GM23338 (cell line): ENCODE measurements around the gene MEF2D. TPM values are rescaled to one million over a fixed set of nuclear protein-coding genes. Genes with fewer than 3 reads are reported as not detected.

Experiments used
- ATAC-seq: fragments of 200-7000 bp; cut with Tn5 transposase; 3 replicates; pipeline ENCODE4 v1.9.1; 2020
- DNase-seq: peaks from one replicate; pipeline ENCODE4 v3.0.0-alpha.2; 2015; ENCODE audit warnings: low spot score
- H2AFZ ChIP-seq: fragments of 200-600 bp; sonication (generic); 2 replicates; pipeline ENCODE4 v1.8.0; 2016; ENCODE audit warnings: antibody characterized with exemption, mild to moderate bottlenecking, moderate library complexity
- H3F3A ChIP-seq: fragments of 200-600 bp; sonication (generic); replicated peaks from 2 replicates; pipeline ENCODE4 v1.8.0; 2017; ENCODE audit warnings: antibody characterized with exemption, mixed run types, low read depth
- H3K27ac ChIP-seq: fragments of 200-600 bp; sonication (generic); 2 replicates; pipeline ENCODE4 v1.6.1; 2016; ENCODE audit warnings: low read depth
- H3K27me3 ChIP-seq: fragments of 200-600 bp; sonication (generic); 2 replicates; pipeline ENCODE4 v1.8.0; 2016; ENCODE audit warnings: mild to moderate bottlenecking, mixed run types, moderate library complexity; ENCODE audit not compliant: insufficient read depth
- H3K36me3 ChIP-seq: fragments of 200-600 bp; sonication (generic); 2 replicates; pipeline ENCODE4 v1.8.0; 2016; ENCODE audit warnings: mild to moderate bottlenecking; ENCODE audit not compliant: insufficient read depth
- H3K4me1 ChIP-seq: fragments of 200-600 bp; sonication (generic); 2 replicates; pipeline ENCODE4 v1.8.0; 2016; ENCODE audit warnings: mild to moderate bottlenecking, moderate library complexity; ENCODE audit not compliant: insufficient read depth
- H3K4me2 ChIP-seq: fragments of 200-600 bp; sonication (generic); 2 replicates; pipeline ENCODE4 v1.7.1; 2017; ENCODE audit warnings: mixed run types
- H3K4me3 ChIP-seq: fragments of 200-600 bp; sonication (generic); 2 replicates; pipeline ENCODE4 v1.6.1; 2016; ENCODE audit warnings: mixed run types
- H3K79me2 ChIP-seq: fragments of 200-600 bp; sonication (generic); replicated peaks from 2 replicates; pipeline ENCODE4 v1.8.0; 2017; ENCODE audit warnings: mild to moderate bottlenecking; ENCODE audit not compliant: insufficient read depth
- H3K9me2 ChIP-seq: fragments of 200-600 bp; sonication (generic); 2 replicates; pipeline ENCODE4 v1.8.0; 2017; ENCODE audit not compliant: insufficient read depth
- H4K20me1 ChIP-seq: fragments of 200-600 bp; sonication (generic); replicated peaks from 2 replicates; pipeline ENCODE4 v1.8.0; 2017; ENCODE audit warnings: mild to moderate bottlenecking; ENCODE audit not compliant: insufficient read depth
- H3K27ac Mint-ChIP-seq: 2 replicates; pipeline ENCODE4 v1.8.0; 2020; ENCODE audit warnings: inconsistent platforms, mild to moderate bottlenecking, moderate library complexity, mixed read lengths
- H3K27me3 Mint-ChIP-seq: 3 replicates; pipeline ENCODE4 v1.8.0; 2022; ENCODE audit warnings: low read depth, mild to moderate bottlenecking, moderate library complexity, mixed read lengths, inconsistent platforms; ENCODE audit not compliant: insufficient read depth, poor library complexity
- H3K36me3 Mint-ChIP-seq: 3 replicates; pipeline ENCODE4 v1.8.0; 2021; ENCODE audit warnings: low read depth, mild to moderate bottlenecking, inconsistent platforms, moderate library complexity, mixed read lengths
- H3K4me1 Mint-ChIP-seq: 3 replicates; pipeline ENCODE4 v1.8.0; 2020; ENCODE audit warnings: mild to moderate bottlenecking, inconsistent platforms, mixed read lengths
- H3K4me3 Mint-ChIP-seq: 3 replicates; pipeline ENCODE4 v1.8.0; 2021; ENCODE audit warnings: moderate library complexity, mild to moderate bottlenecking, inconsistent platforms, mixed read lengths
- H3K9me3 Mint-ChIP-seq: 3 replicates; pipeline ENCODE4 v1.8.0; 2020; ENCODE audit warnings: moderate library complexity, mild to moderate bottlenecking, inconsistent platforms, mixed read lengths
- CTCF ChIP-seq, 2 experiments: fragments of 200-600 bp in 1 of 2; sonication (generic) in 1 of 2; conservative IDR thresholded peaks; 2 replicates each; pipeline versions ENCODE4 v1.5.1 to v1.6.1; 2016 to 2017; ENCODE audit warnings: antibody characterized with exemption in 2 of 2, low read depth in 2 of 2, mild to moderate bottlenecking in 2 of 2, moderate library complexity in 1 of 2
- EZH2 ChIP-seq: fragments of 200-600 bp; sonication (generic); IDR thresholded peaks from one replicate; pipeline ENCODE4 v1.8.0; 2017; ENCODE audit warnings: antibody characterized with exemption, mild to moderate bottlenecking, low read depth; ENCODE audit not compliant: unreplicated experiment
- JUNB ChIP-seq: IDR thresholded peaks from one replicate; pipeline ENCODE4 v1.6.1; 2016; ENCODE audit warnings: antibody characterized with exemption; ENCODE audit not compliant: unreplicated experiment
- NANOG ChIP-seq: IDR thresholded peaks from 2 replicates; pipeline ENCODE4 v1.6.1; 2016; ENCODE audit warnings: antibody characterized with exemption, borderline replicate concordance
- POLR2AphosphoS5 ChIP-seq: IDR thresholded peaks from 2 replicates; pipeline ENCODE4 v1.6.1; 2016; ENCODE audit warnings: antibody characterized with exemption, low read depth
- STAT1 ChIP-seq: IDR thresholded peaks from one replicate; pipeline ENCODE4 v1.6.1; 2016; ENCODE audit warnings: antibody characterized with exemption; ENCODE audit not compliant: unreplicated experiment
- ZNF462 ChIP-seq: fragments of 250-450 bp; sonication (Bioruptor Pico); IDR thresholded peaks from 2 replicates; pipeline ENCODE4 v1.5.0; 2020; ENCODE audit warnings: mild to moderate bottlenecking, moderate library complexity
- polyA plus RNA-seq: library from polyadenylated mRNA; unstranded; fragments of >200 nt; fragmentation: Nextera tagmentation; extraction: Ambion mirVana; gene quantifications from 2 replicates; pipeline ENCODE4 v1.2.1, GENCODE V29; 2016
- total RNA-seq: library from RNA; depleted of rRNA; stranded (reverse); fragments of >200 nt; shearing (Covaris generic); gene quantifications from 2 replicates; pipeline ENCODE4 v1.2.3, GENCODE V29; 2014

The MEF2D gene
- total and polyA plus RNA-seq, 2 experiments from 2014 or later, result 10.6 to 15.5 TPM

- no peak overlapping the region for H3K27ac ChIP-seq
- no peak overlapping the region for H3K4me3 ChIP-seq
- Mint-ChIP-seq H3K9me3 (no peaks in the 10 kb centered on the region), H3K27ac (no peak overlapping the region), H3K27me3 (peaks cover 87% of the 10 kb centered on the region), H3K36me3 (no peaks in the 10 kb centered on the region), H3K4me3 (no peak overlapping the region), H3K4me1 (peaks cover 32% of the 10 kb centered on the region)
- H3K27me3 ChIP-seq, result peaks cover 100% of the 10 kb centered on the region
- no peaks in the 10 kb centered on the region for H3K36me3 ChIP-seq
- no peaks in the 10 kb centered on the region for H4K20me1 ChIP-seq
- no peak overlapping the region for H3K4me2 ChIP-seq
- ATAC-seq (no peak), DNase-seq (no peak)
- no peak for TF ChIP-seq CTCF (conservative IDR thresholded peaks at IDR 0.05; ENCODE audit: low read depth in 2 of 2)
- TF ChIP-seq EZH2, result peak; percentile 32
- peaks cover 43% of the 10 kb centered on the region for H3K4me1 ChIP-seq
- H3F3A ChIP-seq, result peaks cover 31% of the 10 kb centered on the region
- no peaks in the 10 kb centered on the region for H3K9me2 ChIP-seq
- no peak overlapping the region for H2AFZ ChIP-seq
- H3K79me2 ChIP-seq, result no peaks in the 10 kb centered on the region
Observed at GRCh38 chr1:156424806-156425432, 75.7 kb downstream of the MEF2D start.

- H3K36me3 ChIP-seq, result no peaks in the 10 kb centered on the region
- H3K27me3 Mint-ChIP-seq, result peaks cover 84% of the 10 kb centered on the region
- TF ChIP-seq ZNF462 (CRISPR knock-in tag), result no peak
- peak; percentile 42 for TF ChIP-seq EZH2
- no peak for TF ChIP-seq STAT1
- TF ChIP-seq CTCF (conservative IDR thresholded peaks at IDR 0.05; ENCODE audit: low read depth in 2 of 2), result no peak
- TF ChIP-seq JUNB, result no peak
- no peak for TF ChIP-seq POLR2AphosphoS5
- TF ChIP-seq NANOG, result no peak
- peaks cover 100% of the 10 kb centered on the region for H3K27me3 ChIP-seq
- H3K4me3 ChIP-seq, result peak overlapping the region; percentile 66
- DNase-seq (no peak), ATAC-seq (no peak)
- H3K4me2 ChIP-seq, result no peak overlapping the region
- H4K20me1 ChIP-seq, result peaks cover 9% of the 10 kb centered on the region; the same call in 1 of the 2 replicates
- H3K79me2 ChIP-seq, result no peaks in the 10 kb centered on the region
- H3K27ac ChIP-seq, result no peak overlapping the region
- peaks cover 32% of the 10 kb centered on the region for H3K4me1 Mint-ChIP-seq
- no peaks in the 10 kb centered on the region for H3K36me3 Mint-ChIP-seq
- H3F3A ChIP-seq, result peaks cover 30% of the 10 kb centered on the region
- H3K4me3 Mint-ChIP-seq, result no peak overlapping the region; the same call in 2 of the 3 replicates
- H3K27ac Mint-ChIP-seq, result no peak overlapping the region
- no peaks in the 10 kb centered on the region for H3K9me3 Mint-ChIP-seq
- peaks cover 39% of the 10 kb centered on the region for H3K4me1 ChIP-seq
- H3K9me2 ChIP-seq, result no peaks in the 10 kb centered on the region
- no peak overlapping the region for H2AFZ ChIP-seq
Observed at GRCh38 chr1:156423422-156424352, 76.9 kb downstream of the MEF2D start.
